GM10248 (cell line): Measurements from ENCODE around the gene GNAT1.

Source experiments
- CTCF ChIA-PET: fragments of 300-600 bp; sonication (Branson Sonifier 250); formaldehyde crosslinking; extraction: SDS; loops from one replicate; lab custom pipeline; 2021; ENCODE audit warnings: antibody characterized with exemption; lab: Yijun Ruan, JAX
- POLR2A ChIA-PET: fragments of 350-650 bp; sonication (Branson Sonifier 250); formaldehyde crosslinking; extraction: SDS; loops from one replicate; lab custom pipeline; 2020; ENCODE audit warnings: antibody characterized with exemption; lab: Yijun Ruan, JAX
- DNase-seq: peaks from one replicate; pipeline ENCODE4 v3.0.0; 2012; ENCODE audit errors: extremely low spot score
- CTCF ChIP-seq: IDR thresholded peaks from 2 replicates; pipeline ENCODE4 v1.5.1; 2012; ENCODE audit warnings: mild to moderate bottlenecking, low read depth; ENCODE audit errors: extremely low read depth, missing control alignments, control extremely low read depth

The GNAT1 gene

GRCh38 chr3:50166620-50167019, 24.8 kb upstream of the GNAT1 start:
- DNase-seq: no peak
- ChIA-PET CTCF (interaction anchor here (1.4 kb wide), 1 partner anchor 10 kb away, joined by 3 read pairs; no protein-coding TSS in a partner anchor), POLR2A (no interaction called here)
- TF ChIP-seq CTCF: no peak

GRCh38 chr3:50167069-50167840, 24.2 kb upstream of the GNAT1 start:
- ChIA-PET CTCF (interaction anchor here (1.4 kb wide), 1 partner anchor 11 kb away, joined by 3 read pairs; no protein-coding TSS in a partner anchor), POLR2A (no interaction called here)
- TF ChIP-seq CTCF: no peak
- DNase-seq: no peak

- ChIA-PET CTCF (no interaction called here), POLR2A (no interaction called here)
- no peak for TF ChIP-seq CTCF
- DNase-seq: no peak
These were observed 23.6 kb upstream of the GNAT1 start for GRCh38 chr3:50167841-50168209.

GRCh38 chr3:50168388-50168787, 23.0 kb upstream of the GNAT1 start:
- no peak for TF ChIP-seq CTCF
- ChIA-PET CTCF (no interaction called here), POLR2A (no interaction called here)
- no peak for DNase-seq

- CTCF ChIA-PET: no interaction called here
- TF ChIP-seq CTCF: no peak
- POLR2A ChIA-PET: no interaction called here
- no peak for DNase-seq
These were observed 22.6 kb upstream of the GNAT1 start for GRCh38 chr3:50168791-50169190.

- no peak for DNase-seq
- TF ChIP-seq CTCF: no peak
- ChIA-PET POLR2A (no interaction called here), CTCF (interaction anchor here (1.3 to 1.7 kb wide), 2 partner anchors 14 to 34 kb away, joined by 3 to 5 read pairs; no protein-coding TSS in a partner anchor)
These were observed 22.1 kb upstream of the GNAT1 start for GRCh38 chr3:50169232-50169832.
